Right renal cortex interstitium (tissue), 3 donors: ENCODE measurements around the gene KCNQ2. TPM values are rescaled to one million over a fixed set of nuclear protein-coding genes. Genes with fewer than 3 reads are reported as not detected.
"Not testable (repeated sequence)": the region's sequence is repeated elsewhere in the genome, so short reads cannot be mapped to it uniquely, and the experiment has no call there.

Experiments
- DNase-seq, 3 donors: peaks; one replicate each; pipeline ENCODE4 v3.0.0-alpha.2; 2013; ENCODE audit warnings: low read depth in 3 of 3, low spot score in 2 of 3
- polyA plus RNA-seq, 3 donors: library from polyadenylated mRNA; unstranded; fragments of 120-200 nt; gene quantifications; one replicate each; pipeline ENCODE4 v1.2.1, GENCODE V29; 2013; ENCODE audit not compliant: insufficient read length in 3 of 3

KCNQ2 gene
- polyA plus RNA-seq, 3 donors = 3.9 to 6.1 (median 4.9) TPM

- no peak for DNase-seq
These were observed 19.3 kb upstream of the KCNQ2 start for GRCh38 chr20:63491635-63492230.

DNA sequence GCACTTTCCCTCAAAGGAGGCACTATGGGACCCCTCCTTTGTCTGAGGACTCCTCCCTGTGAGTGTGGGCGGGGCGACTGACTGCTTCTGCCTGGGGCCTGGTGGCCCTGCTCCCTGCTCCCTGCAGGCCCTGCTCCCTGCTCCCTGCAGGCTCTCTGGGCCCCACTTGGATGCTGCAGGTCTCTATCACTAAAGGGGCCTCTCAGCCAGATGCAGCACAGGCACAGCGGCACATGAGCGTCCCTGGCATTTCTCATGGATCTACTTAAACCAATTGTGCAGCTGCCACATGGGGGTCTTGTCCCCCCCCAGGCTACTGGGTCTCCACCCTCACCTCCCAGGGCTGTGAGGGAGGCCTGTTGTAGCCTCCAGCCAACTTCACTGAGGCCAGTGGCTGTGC lies 18.6 kb upstream of the KCNQ2 start:
- no peak for DNase-seq

- no peak for DNase-seq
These were observed 18.0 kb upstream of the KCNQ2 start for GRCh38 chr20:63490416-63490815.

GRCh38 chr20:63488315-63489251 lies 16.1 kb upstream of the KCNQ2 start:
- no peak for DNase-seq

DNA sequence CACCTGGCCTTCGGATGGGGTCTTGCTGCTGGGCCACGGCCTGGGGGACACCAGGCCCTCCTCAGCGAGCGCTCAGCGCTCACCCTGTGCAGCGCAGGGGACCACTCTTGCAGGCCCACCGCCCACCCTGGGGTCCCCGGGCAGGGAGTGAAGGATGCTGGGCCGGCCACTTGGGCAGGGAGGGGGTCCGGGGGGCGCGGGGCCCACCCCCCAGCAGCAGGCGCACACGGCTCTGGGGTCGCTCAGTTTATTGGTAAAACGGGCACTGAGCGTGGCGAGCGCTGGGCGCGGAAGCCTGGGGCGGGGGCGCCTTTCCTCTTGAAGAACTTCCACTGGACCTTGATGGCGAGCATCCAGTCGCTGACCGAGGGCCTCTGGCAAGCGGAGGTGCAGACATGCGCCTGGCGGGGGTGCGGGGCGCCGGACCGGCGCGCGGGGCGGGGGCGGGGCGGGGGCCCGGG lies 15.4 kb upstream of the KCNQ2 start:
- DNase-seq = no peak

DNA sequence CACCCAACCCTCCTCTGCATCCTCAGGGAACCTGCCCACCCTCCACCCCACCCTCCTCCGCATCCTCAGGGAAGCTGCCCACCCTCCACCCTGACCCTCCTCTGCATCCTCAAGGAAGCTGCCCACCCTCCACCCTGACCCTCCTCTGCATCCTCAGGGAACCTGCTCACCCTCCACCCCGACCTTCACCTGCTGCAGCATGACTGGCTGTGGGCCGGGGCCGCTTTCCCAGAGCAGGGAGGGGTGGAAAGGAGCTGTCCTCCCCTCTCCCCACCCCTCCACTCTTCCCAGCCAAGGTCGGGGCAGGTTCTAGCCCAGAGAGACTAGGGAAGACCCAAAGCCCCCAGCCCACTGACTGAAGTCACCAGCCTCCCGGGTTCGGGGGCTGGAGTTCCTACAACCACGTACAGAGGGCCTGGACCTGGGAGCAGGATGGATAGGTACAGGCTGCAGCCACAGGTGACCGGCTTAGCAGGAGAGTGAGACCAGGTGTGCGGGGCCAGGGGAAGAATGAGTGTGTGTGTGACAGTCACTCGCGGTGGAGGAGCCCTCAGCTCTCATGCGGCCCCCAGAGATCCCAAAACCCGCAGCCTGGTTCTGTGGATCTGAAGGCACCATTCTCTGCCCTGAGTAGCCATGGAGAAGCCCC lies 14.8 kb upstream of the KCNQ2 start:
- no peak for DNase-seq

GRCh38 chr20:63486300-63486855 lies 13.9 kb upstream of the KCNQ2 start:
- DNase-seq = no peak

DNA sequence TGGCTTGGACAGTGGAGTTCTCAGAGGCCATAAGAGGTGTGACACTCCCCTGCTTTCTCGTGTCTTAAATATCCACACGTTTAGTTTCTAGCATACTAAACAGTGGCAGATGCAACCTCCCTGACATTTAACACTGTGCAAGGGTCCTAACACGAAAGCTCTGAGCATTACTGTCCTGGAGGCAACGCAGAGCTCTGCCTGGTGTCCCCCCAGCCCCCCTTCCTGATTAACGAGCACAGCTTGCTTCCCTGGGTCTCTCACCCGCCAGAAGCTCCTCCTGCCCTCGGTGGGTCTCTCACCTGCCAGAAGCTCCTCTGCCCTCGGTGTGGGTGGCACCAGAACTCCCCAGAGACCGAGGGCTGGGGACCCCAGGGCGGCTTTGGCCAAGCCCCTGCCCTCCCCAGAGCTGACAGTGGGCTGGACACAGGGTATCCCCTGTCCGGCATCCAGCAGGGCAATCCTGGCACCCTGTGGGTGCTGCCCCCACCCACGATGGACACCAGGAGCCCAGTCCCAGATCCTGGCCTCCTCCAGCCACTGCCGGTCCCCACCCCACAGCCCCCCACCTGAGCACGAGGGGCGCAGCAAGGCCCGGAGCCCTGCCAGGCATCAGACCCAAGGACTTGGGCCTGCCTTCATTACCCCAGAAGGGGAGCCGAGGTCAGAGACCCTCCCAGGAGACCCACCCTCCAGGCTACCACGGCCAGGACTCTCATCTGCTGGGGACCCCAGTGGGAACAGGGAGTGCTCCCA lies 12.4 kb upstream of the KCNQ2 start:
- no peak for DNase-seq

DNA sequence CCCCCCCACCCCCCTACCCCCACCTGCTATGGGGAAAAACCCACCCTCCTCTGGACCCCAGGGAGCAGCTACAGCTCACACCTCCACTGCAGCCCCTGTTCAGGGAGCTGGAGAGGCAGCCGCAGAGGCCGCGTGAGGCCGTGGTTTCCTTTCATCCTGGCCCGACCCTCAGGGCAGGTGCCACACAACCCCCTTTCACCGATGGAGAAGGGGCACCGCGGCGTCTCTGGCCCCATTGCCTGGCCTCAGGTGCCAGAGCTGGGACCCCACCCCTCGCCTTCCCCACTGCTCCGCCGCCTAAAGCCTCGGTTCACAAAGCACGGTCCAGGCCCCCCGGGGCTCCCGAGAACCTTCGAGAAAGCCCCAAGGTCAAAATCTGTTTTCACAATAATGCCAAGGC lies 11.8 kb upstream of the KCNQ2 start:
- DNase-seq = no peak

DNA sequence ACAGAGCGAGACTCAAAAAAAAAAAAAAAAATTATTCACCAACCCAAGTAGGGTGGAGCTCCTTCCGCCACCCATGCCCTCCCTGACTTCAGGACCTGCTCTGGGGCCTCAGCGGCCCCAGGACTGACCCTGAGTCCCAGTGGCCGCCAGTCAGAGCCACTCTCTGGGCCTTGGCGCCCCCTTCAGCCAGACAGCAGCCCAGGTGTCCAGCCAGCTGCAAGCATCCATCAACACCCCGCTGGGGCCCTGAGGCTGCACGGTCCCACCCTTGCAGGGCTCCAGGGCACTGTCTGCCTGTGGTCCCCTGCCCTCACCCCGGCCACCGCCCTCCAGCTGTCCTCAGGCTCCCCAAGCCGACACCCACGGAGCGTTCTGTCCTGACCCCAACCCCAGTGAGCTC lies 11.4 kb upstream of the KCNQ2 start:
- no peak for DNase-seq

DNA sequence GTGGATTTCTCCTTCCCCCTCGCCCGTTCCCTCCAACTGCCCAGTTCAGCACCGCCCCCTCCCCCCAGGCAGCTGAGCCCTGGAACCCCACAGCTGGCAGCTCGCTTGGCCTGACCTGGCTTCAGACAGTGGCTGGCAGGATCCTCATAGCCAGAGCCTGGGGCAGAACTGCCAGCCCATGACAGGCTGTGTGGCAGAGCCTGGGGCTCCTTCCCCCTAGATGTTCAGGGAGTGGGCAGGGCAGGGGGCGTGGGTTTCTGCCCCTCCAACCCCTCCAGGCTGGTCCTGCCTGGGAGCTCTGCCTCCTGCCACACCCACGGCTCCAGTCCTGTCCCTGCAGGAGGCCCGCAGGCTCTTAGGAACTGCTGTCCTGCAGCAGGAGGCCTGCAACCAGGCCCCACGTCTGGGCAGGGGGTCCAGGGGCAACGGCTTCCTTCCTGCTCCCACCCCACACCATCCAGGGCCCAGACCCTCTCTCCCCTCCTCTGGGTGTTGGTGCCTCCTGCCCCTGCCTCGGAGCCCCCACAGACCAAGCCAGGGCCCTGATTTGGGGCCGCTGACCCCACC lies 9.6 kb upstream of the KCNQ2 start:
- no peak for DNase-seq

- no peak for DNase-seq
These were observed 9.0 kb upstream of the KCNQ2 start for GRCh38 chr20:63481503-63481902.

GRCh38 chr20:63479695-63480419 lies 7.4 kb upstream of the KCNQ2 start:
- not testable (repeated sequence) for DNase-seq

GRCh38 chr20:63478346-63479302 lies 6.2 kb upstream of the KCNQ2 start:
- no peak for DNase-seq

- no peak for DNase-seq
These were observed 5.5 kb upstream of the KCNQ2 start for GRCh38 chr20:63477944-63478343.

DNA sequence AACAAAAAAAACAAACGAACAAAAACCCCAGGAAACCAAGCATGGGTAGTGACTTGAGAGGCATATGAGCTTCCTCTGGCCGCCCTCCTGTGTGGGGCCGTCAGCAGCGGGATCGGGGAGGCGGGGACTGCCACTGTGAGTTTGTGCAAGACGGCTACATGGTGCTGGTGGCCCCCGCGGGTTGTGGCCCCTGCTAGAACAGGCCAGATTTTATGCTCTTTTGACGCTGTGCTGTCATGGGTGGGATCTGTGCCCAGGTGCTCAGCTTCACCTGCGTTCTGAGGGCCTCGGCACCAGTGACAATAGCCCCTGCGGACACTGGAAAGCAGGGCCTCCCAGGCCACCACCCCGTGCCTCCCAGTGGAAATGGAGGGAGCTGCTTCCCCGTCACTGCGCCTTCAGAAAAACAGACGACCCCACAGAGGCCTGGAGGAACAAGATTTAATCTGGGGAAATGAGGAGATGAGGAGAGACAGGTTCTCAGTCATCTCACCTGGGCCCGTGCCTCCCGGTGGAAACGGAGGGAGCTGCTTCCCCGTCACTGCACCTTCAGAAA lies 4.7 kb upstream of the KCNQ2 start:
- DNase-seq = no peak

- no peak for DNase-seq
These were observed 2.8 kb upstream of the KCNQ2 start for GRCh38 chr20:63475209-63475608.
